ENCODE measurements around the gene ZNF341.

Gene ZNF341

DNA sequence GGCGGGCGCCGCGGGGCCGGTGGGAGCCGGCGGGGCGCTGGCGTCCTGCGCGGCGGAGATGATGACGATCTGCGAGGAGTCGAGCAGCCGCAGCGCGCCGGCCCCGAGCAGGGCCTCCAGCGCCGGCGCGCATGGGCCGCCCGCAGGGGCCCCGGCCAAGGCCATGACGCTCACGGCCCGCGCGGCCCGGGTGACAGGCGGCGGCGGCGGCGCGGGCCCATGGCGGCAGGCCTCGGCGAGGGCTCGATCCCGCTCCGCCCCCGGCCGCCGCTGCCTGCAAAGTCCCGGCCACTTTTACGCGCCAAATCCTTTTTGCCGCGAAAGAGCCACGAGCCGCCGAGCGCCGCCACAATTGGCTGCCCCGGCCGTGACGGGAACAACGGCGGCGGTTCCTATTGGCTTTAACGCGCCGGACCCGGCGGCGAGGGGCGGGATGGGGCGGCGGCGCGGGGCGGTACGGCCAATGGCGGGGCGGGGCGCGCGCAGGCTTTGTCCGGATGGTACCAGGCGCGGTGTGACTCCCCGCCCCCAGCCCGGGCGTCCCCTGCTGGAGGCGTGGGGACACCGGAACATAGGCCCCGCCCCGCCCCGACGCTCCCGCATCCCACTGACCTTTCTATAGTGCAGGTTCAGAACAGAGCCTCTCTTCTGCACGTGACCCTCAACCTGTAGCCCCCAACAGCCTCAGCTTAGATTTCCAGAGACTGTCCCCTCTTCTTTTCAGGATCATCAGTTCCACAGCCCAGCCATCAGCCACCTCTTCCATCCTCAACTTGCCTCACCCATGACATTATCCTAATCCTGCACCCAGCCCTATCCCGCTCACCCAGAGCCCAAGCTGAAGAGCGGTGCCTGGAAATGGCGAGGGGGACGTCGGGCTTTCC is 45.5 kb upstream of the ZNF341 start, which contains the start of gene E2F1:
E2F1 (minus strand) TSS at position 286 of the 884 bp plus-strand sequence; CDS start at position 165, 121 bp downstream.
- Histone ChIP-seq H3K4me2 (ENCODE audit: low read length) (peak within 1 kb of the TSS; percentile 99), H2AFZ (ENCODE audit: low read depth, low read length) (peak within 1 kb of the TSS; percentile 99), H3K27ac (ENCODE audit: low read length) (peak within 1 kb of the TSS; percentile 89), H3K79me2 (ENCODE audit: low read length) (peaks cover 47% of the 10 kb centered on the region), H3K4me3 (ENCODE audit: low read length) (peak within 1 kb of the TSS; percentile 96), H3K4me1 (ENCODE audit: low read length) (peaks cover 45% of the 10 kb centered on the region), H3K9ac (ENCODE audit: low read length) (peak within 1 kb of the TSS; percentile 96), H3K36me3 (replicated peaks; ENCODE audit: low read depth, low read length) (peaks cover 23% of the 10 kb centered on the region), H4K20me1 (ENCODE audit: insufficient read depth, low read length) (peaks cover 37% of the 10 kb centered on the region), H3K9me3 (ENCODE audit: insufficient read depth, low read length) (no peaks in the 10 kb centered on the region), H3K27me3 (ENCODE audit: low read depth, low read length) (no peaks in the 10 kb centered on the region)
- no peak for TF ChIP-seq EZH2phosphoT487 (IDR thresholded peaks at IDR 0.05; ENCODE audit: low read depth)
- TF ChIP-seq, protein P1, sequence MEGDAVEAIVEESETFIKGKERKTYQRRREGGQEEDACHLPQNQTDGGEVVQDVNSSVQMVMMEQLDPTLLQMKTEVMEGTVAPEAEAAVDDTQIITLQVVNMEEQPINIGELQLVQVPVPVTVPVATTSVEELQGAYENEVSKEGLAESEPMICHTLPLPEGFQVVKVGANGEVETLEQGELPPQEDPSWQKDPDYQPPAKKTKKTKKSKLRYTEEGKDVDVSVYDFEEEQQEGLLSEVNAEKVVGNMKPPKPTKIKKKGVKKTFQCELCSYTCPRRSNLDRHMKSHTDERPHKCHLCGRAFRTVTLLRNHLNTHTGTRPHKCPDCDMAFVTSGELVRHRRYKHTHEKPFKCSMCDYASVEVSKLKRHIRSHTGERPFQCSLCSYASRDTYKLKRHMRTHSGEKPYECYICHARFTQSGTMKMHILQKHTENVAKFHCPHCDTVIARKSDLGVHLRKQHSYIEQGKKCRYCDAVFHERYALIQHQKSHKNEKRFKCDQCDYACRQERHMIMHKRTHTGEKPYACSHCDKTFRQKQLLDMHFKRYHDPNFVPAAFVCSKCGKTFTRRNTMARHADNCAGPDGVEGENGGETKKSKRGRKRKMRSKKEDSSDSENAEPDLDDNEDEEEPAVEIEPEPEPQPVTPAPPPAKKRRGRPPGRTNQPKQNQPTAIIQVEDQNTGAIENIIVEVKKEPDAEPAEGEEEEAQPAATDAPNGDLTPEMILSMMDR (IDR thresholded peaks at IDR 0.05; ENCODE audit: low read depth, low read length), result peak; percentile 33

DNA sequence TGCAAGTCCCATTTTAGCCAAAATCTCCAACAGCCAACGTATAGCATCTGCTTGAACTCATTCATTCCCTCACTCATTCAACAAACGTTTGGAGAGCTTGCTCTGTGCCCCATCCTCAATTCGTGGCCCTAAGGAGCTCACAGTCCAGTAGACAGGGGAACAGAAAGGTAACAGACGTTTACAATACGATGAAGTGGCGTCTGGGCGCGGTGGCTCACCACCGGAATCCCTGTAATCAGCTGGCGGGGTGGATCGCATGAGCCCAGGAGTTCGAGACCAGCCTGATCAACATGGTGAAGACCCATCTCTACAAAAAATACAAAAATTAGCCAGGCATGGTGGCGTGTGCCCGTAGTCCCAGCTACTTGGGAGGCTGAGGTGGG is 44.8 kb upstream of the ZNF341 start:
- no peaks in the 10 kb centered on the region for H3K9me3 ChIP-seq (ENCODE audit: insufficient read depth, low read length)
- H3K27me3 ChIP-seq (ENCODE audit: low read depth, low read length), result no peaks in the 10 kb centered on the region
- H3K4me1 ChIP-seq (ENCODE audit: low read length), result peaks cover 45% of the 10 kb centered on the region
- H3K79me2 ChIP-seq (ENCODE audit: low read length), result peaks cover 41% of the 10 kb centered on the region
- no peak overlapping the region for H3K27ac ChIP-seq (ENCODE audit: low read length)
- peaks cover 31% of the 10 kb centered on the region for H4K20me1 ChIP-seq (ENCODE audit: insufficient read depth, low read length)
- peak overlapping the region; percentile 99 for H2AFZ ChIP-seq (ENCODE audit: low read depth, low read length)
- peaks cover 22% of the 10 kb centered on the region for H3K36me3 ChIP-seq (replicated peaks; ENCODE audit: low read depth, low read length)
- peak overlapping the region; percentile 99 for H3K4me2 ChIP-seq (ENCODE audit: low read length)
- H3K4me3 ChIP-seq (ENCODE audit: low read length), result peak overlapping the region; percentile 83
- H3K9ac ChIP-seq (ENCODE audit: low read length), result peak overlapping the region; percentile 71
- no peak for TF ChIP-seq EZH2phosphoT487 (IDR thresholded peaks at IDR 0.05; ENCODE audit: low read depth)
- TF ChIP-seq, protein P1 (IDR thresholded peaks at IDR 0.05; ENCODE audit: low read depth, low read length), result no peak

DNA sequence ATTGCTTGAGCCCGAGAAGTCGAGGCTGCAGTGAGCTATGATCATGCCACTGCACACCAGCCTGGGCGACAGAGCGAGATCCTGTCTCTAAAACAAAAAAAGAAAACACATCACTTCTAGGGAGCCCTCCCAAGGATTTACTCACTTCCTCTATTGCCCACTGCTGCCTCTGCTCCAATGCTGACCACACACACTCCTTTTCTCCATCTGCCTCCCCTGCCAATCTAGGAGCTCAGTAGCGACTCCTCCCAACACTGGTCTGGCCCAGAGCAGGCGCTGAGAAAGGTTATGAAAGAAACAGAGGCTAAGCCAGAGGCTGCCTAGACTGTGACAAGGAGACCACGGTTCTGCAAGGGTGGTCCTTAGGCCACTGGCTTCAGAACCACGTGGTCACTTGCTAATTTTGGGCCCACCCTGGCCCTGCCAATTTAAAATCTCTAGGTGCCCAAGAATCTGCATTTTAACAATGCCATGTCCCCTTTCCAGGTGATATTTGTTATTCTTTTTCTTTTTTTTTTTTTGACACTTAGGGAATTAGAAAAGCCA is 44.4 kb upstream of the ZNF341 start:
- Histone ChIP-seq H3K4me1 (ENCODE audit: low read length) (peaks cover 45% of the 10 kb centered on the region), H4K20me1 (ENCODE audit: insufficient read depth, low read length) (peaks cover 26% of the 10 kb centered on the region), H3K27me3 (ENCODE audit: low read depth, low read length) (no peaks in the 10 kb centered on the region), H3K4me2 (ENCODE audit: low read length) (0 out of 2 replicates have a peak overlapping the region, but pooled peaks have one; percentile 50), H3K27ac (ENCODE audit: low read length) (no peak overlapping the region), H3K79me2 (ENCODE audit: low read length) (peaks cover 36% of the 10 kb centered on the region), H3K9ac (ENCODE audit: low read length) (no peak overlapping the region), H3K36me3 (replicated peaks; ENCODE audit: low read depth, low read length) (peaks cover 18% of the 10 kb centered on the region), H3K9me3 (ENCODE audit: insufficient read depth, low read length) (no peaks in the 10 kb centered on the region), H2AFZ (ENCODE audit: low read depth, low read length) (no peak overlapping the region), H3K4me3 (ENCODE audit: low read length) (no peak overlapping the region)
- TF ChIP-seq EZH2phosphoT487 (IDR thresholded peaks at IDR 0.05; ENCODE audit: low read depth), result no peak
- TF ChIP-seq, protein P1 (IDR thresholded peaks at IDR 0.05; ENCODE audit: low read depth, low read length), result no peak
